ENCODE data around the gene GRAMD2A.

The GRAMD2A gene

GRCh38 chr15:72197460-72198355 is at the start of gene GRAMD2A:
GRAMD2A (minus strand) TSS chr15:72197787.
- no peak for DNase-seq (ENCODE audit: low read depth)

DNA sequence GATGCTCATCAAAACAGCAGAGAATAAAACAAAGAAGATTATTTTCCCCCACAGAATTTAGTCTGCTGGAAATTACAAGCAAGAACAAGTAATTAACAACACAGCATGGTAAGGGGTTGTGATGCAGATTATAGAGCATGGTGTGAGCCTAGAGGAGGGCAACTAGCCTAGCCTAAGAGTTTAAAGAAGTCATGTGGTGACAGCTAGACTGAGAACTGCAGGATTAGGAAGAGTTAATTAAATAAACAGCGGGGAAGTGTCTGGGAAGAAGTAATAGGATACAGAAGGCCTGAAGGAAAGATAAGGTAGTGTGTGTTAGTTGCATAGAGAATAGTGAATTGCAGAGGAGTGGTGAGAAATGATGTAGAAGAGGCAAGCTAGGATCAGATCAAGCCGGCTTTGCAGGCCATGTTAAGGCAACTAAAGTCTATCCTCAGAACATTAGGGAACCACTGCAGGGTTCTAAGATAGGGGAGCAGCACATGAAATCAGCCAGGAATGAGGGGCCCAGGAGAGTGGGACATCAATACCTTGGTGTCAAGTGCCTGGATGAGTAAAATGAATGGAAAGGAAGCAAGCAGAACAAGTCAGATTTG is 45.3 kb upstream of the GRAMD2A start:
- no peak for DNase-seq (ENCODE audit: low read depth)

GRCh38 chr15:72239652-72240051 is 42.1 kb upstream of the GRAMD2A start:
- no peak for DNase-seq (ENCODE audit: low read depth)

GRCh38 chr15:72238586-72238985 is 41.0 kb upstream of the GRAMD2A start:
- no peak for DNase-seq (ENCODE audit: low read depth)

DNA sequence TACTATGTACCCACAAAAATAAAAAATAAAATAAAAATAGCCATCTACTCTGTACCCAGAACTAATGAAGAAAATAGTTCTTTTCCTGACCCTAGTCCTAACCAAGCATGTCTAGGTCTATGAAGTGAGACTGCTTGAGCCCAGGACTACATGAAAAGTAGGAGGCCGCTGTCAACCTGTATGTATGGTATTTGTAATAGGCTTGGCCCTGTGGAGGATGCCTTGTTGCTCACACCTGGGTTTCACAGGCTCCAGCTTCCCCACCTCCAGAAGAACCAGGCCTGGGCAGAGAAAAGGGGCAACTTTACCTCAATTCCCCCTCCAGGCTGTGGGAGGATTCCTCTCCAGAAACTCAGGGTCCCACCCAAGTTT is 40.3 kb upstream of the GRAMD2A start:
- no peak for DNase-seq (ENCODE audit: low read depth)

GRCh38 chr15:72237029-72237852 is 39.7 kb upstream of the GRAMD2A start:
- DNase-seq (ENCODE audit: low read depth), result peak; percentile 96

GRCh38 chr15:72236381-72237003 is 38.9 kb upstream of the GRAMD2A start:
- DNase-seq (ENCODE audit: low read depth), result no peak

GRCh38 chr15:72235298-72235697 is 37.7 kb upstream of the GRAMD2A start:
- no peak for DNase-seq (ENCODE audit: low read depth)

DNA sequence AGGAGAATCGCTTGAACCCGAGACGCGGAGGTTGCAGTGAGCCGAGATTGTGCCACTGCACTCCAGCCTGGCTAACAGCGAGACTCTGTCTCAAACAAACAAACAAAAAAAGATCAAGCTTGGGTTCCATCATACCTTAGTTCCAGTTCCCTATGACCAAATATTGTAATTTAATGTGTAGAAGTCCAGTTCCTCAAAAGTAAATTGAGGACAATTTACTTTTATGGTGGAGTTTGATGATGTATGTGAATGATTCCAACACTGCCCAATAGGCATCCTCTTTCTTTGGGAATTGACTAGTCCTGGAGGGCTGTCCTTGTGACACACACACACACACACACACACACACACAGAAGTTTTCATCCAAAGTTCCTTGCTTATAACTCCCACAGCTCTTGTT is 36.2 kb upstream of the GRAMD2A start:
- DNase-seq (ENCODE audit: low read depth), result no peak

DNA sequence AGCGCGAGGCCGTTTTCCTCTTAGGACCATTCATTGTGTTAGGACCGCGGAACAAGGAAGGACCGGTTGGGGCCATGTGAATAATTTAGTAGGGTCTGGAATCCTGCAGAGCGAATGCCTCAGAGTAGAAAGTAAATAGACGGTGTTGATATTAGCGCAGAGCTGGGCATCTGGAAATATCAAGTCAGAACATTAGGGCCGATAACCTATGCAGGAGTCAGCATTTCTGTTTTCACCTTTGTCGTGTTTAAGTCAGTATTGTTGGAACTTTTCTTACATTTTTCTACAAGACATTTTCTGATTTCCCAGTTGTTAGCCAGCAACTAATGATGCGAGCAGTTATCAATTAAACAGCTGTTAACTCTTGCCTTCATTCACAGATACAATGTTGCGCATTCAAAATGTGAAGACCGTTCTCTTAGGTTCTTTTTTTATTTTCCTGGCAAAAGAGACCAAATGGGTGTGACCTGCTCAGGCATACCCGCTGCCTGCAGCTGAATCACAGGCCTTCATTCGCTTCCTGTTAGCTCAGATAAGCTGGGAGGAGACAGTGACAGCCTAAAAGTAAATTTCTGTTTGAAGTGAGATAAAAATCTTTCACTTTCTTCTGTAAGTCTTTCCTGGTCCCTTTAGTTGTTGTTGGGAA is 34.4 kb upstream of the GRAMD2A start:
- peak; percentile 67 for DNase-seq (ENCODE audit: low read depth)

DNA sequence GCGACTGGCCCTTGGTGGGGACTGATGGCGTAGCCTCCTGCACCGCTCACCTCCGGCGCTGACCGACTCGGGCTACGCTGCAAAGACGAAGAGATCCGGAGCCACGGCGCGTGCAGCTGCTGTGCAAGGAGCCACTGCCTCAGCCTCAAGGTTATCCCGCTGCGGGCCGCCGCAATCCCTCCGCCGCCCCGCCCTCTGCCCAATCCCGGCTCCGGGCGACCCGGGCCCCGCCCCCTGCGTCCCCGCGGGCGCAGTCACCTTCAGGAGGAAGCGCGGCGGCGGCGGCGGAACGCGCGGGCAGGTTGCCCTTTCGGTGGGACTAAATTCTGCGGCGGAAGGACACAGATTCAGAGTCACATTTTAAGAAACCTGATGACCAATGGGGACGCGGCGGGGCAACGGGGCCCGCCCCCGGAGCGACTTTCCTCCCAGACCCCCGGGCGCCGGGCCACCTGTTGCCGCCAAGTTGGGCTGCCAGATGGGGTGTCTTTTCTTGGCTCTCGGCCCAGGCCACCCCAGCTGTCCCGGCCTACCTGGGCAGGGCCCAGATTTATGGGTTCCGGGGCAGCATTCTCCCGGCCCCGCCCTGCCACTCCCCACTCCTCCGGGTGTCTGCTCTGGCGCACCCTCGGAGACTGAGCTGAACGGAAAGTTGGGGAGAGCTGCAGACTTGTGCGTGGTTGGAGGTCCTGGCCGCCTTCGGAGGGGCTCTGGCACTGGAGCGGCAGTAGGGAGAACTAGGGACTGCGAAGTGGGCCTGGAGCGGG is 33.7 kb upstream of the GRAMD2A start, which contains the start of gene PKM:
Gene PKM (minus strand): TSS at position 125 of the 767 bp plus-strand sequence. CDS start 12,093 bp downstream, outside the sequence.
- peak; percentile 84 for DNase-seq (ENCODE audit: low read depth)

- DNase-seq (ENCODE audit: low read depth), result peak; percentile 90
Observed at GRCh38 chr15:72230197-72231065, 32.8 kb upstream of the GRAMD2A start.

DNA sequence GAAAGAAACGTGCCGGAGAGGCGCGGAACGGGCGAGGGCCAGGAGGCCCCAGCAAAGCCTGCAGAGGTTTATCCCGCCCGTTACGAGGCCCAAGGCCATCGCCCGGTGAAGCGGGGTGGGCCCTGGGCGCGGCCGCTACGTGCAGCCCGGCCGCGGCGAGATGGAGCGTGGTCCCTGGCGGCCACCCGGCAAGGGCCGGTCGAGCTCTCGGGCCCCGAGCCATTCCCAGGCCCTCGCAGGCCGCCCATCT is 32.3 kb upstream of the GRAMD2A start:
- no peak for DNase-seq (ENCODE audit: low read depth)

- no peak for DNase-seq (ENCODE audit: low read depth)
Observed at GRCh38 chr15:72229076-72229946, 31.7 kb upstream of the GRAMD2A start.

DNA sequence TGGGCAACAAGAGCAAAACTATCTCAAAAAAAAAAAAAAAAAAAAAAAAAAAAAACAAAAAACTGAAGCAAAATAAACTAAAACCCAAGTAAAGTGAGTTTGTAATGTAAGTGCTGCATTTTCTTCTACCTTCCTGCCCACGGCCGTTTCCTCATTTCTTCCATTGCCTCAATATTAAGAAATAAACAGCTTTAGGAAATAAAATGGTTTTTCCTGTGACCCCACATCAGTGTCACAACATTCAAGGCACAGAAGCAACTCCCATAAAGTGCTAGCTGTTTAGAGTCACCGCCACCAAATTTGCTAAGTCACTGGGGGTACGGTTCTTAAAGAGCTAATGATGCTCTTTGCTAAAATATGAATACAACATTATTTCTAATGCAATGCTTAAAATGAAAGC is 30.1 kb upstream of the GRAMD2A start:
- no peak for DNase-seq (ENCODE audit: low read depth)

- DNase-seq (ENCODE audit: low read depth), result peak; percentile 40
Observed at GRCh38 chr15:72227192-72227586, 29.6 kb upstream of the GRAMD2A start.

- DNase-seq (ENCODE audit: low read depth), result no peak
Observed at GRCh38 chr15:72223278-72223677, 25.7 kb upstream of the GRAMD2A start.

DNA sequence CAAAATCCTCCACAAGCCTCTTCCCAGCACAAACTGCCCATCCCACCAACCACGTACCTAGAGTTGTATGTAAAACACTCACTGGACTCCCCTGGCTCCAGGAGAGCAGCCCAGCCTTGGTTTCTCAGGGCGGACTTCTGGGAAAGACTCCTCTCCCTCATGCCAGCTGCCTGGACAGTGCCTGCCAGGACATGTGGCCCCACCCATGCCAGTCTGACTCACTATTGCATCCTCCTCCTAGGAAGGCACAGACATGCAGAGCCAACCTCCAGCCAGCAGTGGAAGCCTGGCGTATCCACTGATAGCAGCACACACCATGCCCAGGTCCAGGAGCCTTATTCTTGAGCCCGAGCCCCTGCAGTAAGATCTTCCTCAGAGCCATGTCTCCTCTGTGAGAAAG is 24.8 kb upstream of the GRAMD2A start:
- DNase-seq (ENCODE audit: low read depth), result peak; percentile 43

- no peak for DNase-seq (ENCODE audit: low read depth)
Observed at GRCh38 chr15:72220687-72221086, 23.1 kb upstream of the GRAMD2A start.

Measured in fibroblast of the conjunctiva (primary cell).